GM12872 (cell line): ENCODE data around the gene VAC14.

ENCODE experiments used
- TF ChIP-seq, protein P1 (sequence below): IDR thresholded peaks from 3 replicates; pipeline ENCODE4 v1.5.1; 2011; ENCODE audit warnings: low read depth, mild to moderate bottlenecking, low read length, moderate library complexity; ENCODE audit not compliant: insufficient read depth

VAC14 gene

GRCh38 chr16:70749681-70750601 is 51.0 kb downstream of the VAC14 start:
- TF ChIP-seq, protein P1, sequence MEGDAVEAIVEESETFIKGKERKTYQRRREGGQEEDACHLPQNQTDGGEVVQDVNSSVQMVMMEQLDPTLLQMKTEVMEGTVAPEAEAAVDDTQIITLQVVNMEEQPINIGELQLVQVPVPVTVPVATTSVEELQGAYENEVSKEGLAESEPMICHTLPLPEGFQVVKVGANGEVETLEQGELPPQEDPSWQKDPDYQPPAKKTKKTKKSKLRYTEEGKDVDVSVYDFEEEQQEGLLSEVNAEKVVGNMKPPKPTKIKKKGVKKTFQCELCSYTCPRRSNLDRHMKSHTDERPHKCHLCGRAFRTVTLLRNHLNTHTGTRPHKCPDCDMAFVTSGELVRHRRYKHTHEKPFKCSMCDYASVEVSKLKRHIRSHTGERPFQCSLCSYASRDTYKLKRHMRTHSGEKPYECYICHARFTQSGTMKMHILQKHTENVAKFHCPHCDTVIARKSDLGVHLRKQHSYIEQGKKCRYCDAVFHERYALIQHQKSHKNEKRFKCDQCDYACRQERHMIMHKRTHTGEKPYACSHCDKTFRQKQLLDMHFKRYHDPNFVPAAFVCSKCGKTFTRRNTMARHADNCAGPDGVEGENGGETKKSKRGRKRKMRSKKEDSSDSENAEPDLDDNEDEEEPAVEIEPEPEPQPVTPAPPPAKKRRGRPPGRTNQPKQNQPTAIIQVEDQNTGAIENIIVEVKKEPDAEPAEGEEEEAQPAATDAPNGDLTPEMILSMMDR, result no peak

GRCh38 chr16:70749006-70749678 is 51.8 kb downstream of the VAC14 start:
- TF ChIP-seq, protein P1, result no peak

GRCh38 chr16:70747703-70748631 is 53.0 kb downstream of the VAC14 start:
- TF ChIP-seq, protein P1, result no peak

DNA sequence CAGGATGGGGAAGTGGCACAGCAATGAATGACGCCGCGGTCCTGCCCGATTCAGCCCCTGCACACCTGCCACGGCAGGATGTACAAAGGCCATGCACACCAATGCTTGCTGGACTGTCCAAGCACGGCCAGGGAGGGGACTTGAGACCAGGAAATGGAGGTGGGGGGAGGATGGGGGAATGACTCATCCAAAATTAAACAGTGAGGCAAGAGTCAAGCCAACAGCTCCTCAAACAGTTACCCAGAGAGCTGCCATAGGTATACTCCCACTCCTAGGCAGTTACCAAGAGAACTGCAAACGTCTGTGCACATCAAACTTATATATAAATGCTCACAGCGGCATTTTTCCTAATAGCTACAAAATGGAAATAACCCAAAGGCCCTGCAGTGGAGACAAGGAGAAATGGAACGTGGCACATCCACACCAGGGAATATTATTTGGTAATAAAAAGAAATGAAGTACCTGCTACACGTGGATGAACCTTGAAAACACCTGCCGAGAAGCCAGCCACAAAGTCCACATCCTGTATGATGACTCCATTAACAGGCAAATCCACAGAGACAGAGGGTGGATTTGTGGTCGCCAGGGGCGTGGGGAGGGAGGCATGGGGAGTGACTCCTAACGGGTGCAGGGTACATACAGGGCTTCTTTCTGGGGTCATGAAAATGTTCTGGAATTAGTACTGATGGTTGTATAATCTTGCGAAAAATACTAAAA is 54.1 kb downstream of the VAC14 start:
- TF ChIP-seq, protein P1, result no peak

GRCh38 chr16:70746040-70746707 is 54.8 kb downstream of the VAC14 start:
- TF ChIP-seq, protein P1, result no peak

DNA sequence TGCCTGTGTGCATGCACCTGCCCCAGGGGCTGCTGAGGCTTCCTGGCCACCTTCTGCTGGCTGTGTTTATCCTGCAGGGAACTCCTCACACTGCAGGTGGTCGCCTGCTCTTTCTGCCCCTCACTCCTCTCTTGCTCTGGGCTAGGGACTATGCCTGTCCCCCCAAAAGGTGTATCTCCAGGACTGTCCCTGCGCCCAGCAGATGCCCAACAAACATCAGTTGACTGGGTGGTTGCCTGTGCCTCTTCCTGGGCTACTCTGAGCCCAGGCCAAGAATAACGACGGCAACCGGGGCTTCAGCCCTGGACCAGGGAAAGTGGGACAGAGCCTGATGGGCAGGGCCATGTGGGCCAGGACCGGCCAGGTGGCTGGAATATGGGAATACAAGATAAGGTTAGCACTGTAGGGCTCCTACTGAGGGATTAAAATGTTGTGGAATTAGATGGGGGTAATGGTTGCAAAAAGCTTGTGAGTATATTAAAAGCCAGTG is 55.4 kb downstream of the VAC14 start:
- TF ChIP-seq, protein P1, result no peak
